Mesenchymal stem cell (in vitro differentiated cells and primary cell): ENCODE measurements around the gene APMAP.
"Not testable (repeated sequence)": the region's sequence is repeated elsewhere in the genome, so short reads cannot be mapped to it uniquely, and the experiment has no call there.

ENCODE experiments used
- DNase-seq: peaks from one replicate; pipeline ENCODE4 v3.0.0-alpha.2; 2013
- H2AFZ ChIP-seq: one replicate; pipeline ENCODE4 v1.6.1; 2013; ENCODE audit warnings: low read depth, mild to moderate bottlenecking, control low read depth, inconsistent platforms, low read length, moderate library complexity
- H2AK5ac ChIP-seq: 2 replicates; pipeline ENCODE4 v1.6.1; 2013; ENCODE audit warnings: low read length, moderate library complexity, mild to moderate bottlenecking, inconsistent platforms; ENCODE audit not compliant: severe bottlenecking
- H2BK120ac ChIP-seq: one replicate; pipeline ENCODE4 v1.6.1; 2013; ENCODE audit warnings: low read depth, mild to moderate bottlenecking, inconsistent platforms, low read length, moderate library complexity
- H2BK12ac ChIP-seq, 2 experiments: one replicate each; pipeline ENCODE4 v1.6.1; 2013; ENCODE audit warnings: inconsistent platforms in 2 of 2, low read length in 2 of 2, mild to moderate bottlenecking in 2 of 2, moderate library complexity in 2 of 2, control low read depth in 1 of 2
- H2BK15ac ChIP-seq: one replicate; pipeline ENCODE4 v1.6.1; 2013; ENCODE audit warnings: mild to moderate bottlenecking, low read depth, inconsistent platforms; ENCODE audit not compliant: poor library complexity, severe bottlenecking
- H2BK5ac ChIP-seq: 2 replicates; pipeline ENCODE4 v1.6.1; 2013; ENCODE audit warnings: low read depth, mild to moderate bottlenecking, low read length, control low read depth, inconsistent platforms; ENCODE audit not compliant: poor library complexity, severe bottlenecking
- H3K14ac ChIP-seq, 2 experiments: one replicate each; pipeline ENCODE4 v1.6.1; 2013; ENCODE audit warnings: inconsistent platforms in 2 of 2, low read length in 2 of 2, control low read depth in 1 of 2, mild to moderate bottlenecking in 1 of 2, moderate library complexity in 1 of 2
- H3K18ac ChIP-seq, 2 experiments: one replicate each; pipeline ENCODE4 v1.6.1; 2013; ENCODE audit warnings: inconsistent platforms in 2 of 2, low read length in 2 of 2, control low read depth in 1 of 2, low read depth in 1 of 2, mild to moderate bottlenecking in 1 of 2
- H3K23ac ChIP-seq, 2 experiments: one replicate each; pipeline ENCODE4 v1.6.1; 2013; ENCODE audit warnings: inconsistent platforms in 2 of 2, low read length in 2 of 2, mild to moderate bottlenecking in 2 of 2, moderate library complexity in 2 of 2, control low read depth in 1 of 2
- H3K27ac ChIP-seq: 2 replicates; pipeline ENCODE4 v1.5.1; 2013; ENCODE audit warnings: mild to moderate bottlenecking, moderate library complexity, low read length, control low read depth, inconsistent platforms; ENCODE audit not compliant: poor library complexity, severe bottlenecking
- H3K27me3 ChIP-seq, 2 experiments: 2 replicates each; pipeline versions ENCODE4 v1.6.1 to v1.7.0; 2013; ENCODE audit warnings: low read length in 2 of 2, mild to moderate bottlenecking in 2 of 2, moderate library complexity in 2 of 2, control low read depth in 1 of 2, inconsistent platforms in 1 of 2; ENCODE audit not compliant: control insufficient read depth in 1 of 2, insufficient read depth in 1 of 2
- H3K36me3 ChIP-seq, 2 experiments: 2 replicates each; pipeline versions ENCODE4 v1.6.1 to v1.7.0; 2013; ENCODE audit warnings: low read length in 2 of 2, control low read depth in 1 of 2, inconsistent platforms in 1 of 2, low read depth in 1 of 2, mild to moderate bottlenecking in 1 of 2; ENCODE audit not compliant: insufficient read depth in 2 of 2, control insufficient read depth in 1 of 2
- H3K4ac ChIP-seq, 2 experiments: one replicate each; pipeline ENCODE4 v1.6.1; 2013; ENCODE audit warnings: inconsistent platforms in 2 of 2, low read length in 2 of 2, mild to moderate bottlenecking in 2 of 2, moderate library complexity in 2 of 2, control low read depth in 1 of 2, low read depth in 1 of 2
- H3K4me1 ChIP-seq: 2 replicates; pipeline ENCODE4 v1.6.1; 2013; ENCODE audit warnings: low read depth, low read length, control low read depth; ENCODE audit not compliant: control insufficient read depth, insufficient read depth
- H3K4me2 ChIP-seq: 2 replicates; pipeline ENCODE4 v1.6.1; 2013; ENCODE audit warnings: low read length, mild to moderate bottlenecking, inconsistent platforms; ENCODE audit not compliant: poor library complexity, severe bottlenecking
- H3K4me3 ChIP-seq, 2 experiments: 2 replicates each; pipeline versions ENCODE4 v1.5.1 to v1.7.0; 2013; ENCODE audit warnings: low read length in 2 of 2, mild to moderate bottlenecking in 2 of 2, control low read depth in 1 of 2, low read depth in 1 of 2; ENCODE audit not compliant: insufficient read depth in 1 of 2
- H3K79me1 ChIP-seq: replicated peaks from 2 replicates; pipeline ENCODE4 v1.6.1; 2013; ENCODE audit warnings: mild to moderate bottlenecking, control low read depth, low read length, inconsistent platforms; ENCODE audit not compliant: poor library complexity, severe bottlenecking
- H3K9ac ChIP-seq: 2 replicates; pipeline ENCODE4 v1.7.0; 2013; ENCODE audit warnings: mild to moderate bottlenecking, low read length, moderate library complexity
- H3K9me3 ChIP-seq: 2 replicates; pipeline ENCODE4 v1.7.0; 2013; ENCODE audit warnings: mild to moderate bottlenecking, low read length; ENCODE audit not compliant: control insufficient read depth
- H4K8ac ChIP-seq: one replicate; pipeline ENCODE4 v1.6.1; 2013; ENCODE audit warnings: inconsistent platforms, mild to moderate bottlenecking, low read length, moderate library complexity
- H4K91ac ChIP-seq: one replicate; pipeline ENCODE4 v1.6.1; 2013; ENCODE audit warnings: mild to moderate bottlenecking, low read length, inconsistent platforms
- WGBS: methylation state at CpG from one replicate; pipeline ENCODE4 v1.1.7; 2013; ENCODE audit warnings: mixed read lengths; 5-methylcytosine and 5-hydroxymethylcytosine counted together

APMAP gene

GRCh38 chr20:24929867-24930723, 62.5 kb downstream of the APMAP start:
- H3K27ac ChIP-seq, H3K18ac ChIP-seq, H2AFZ ChIP-seq, H2BK12ac ChIP-seq, H3K23ac ChIP-seq, H3K4me2 ChIP-seq, H4K8ac ChIP-seq, H2BK5ac ChIP-seq, H4K91ac ChIP-seq, H3K9me3 ChIP-seq, H3K79me1 ChIP-seq, H2BK15ac ChIP-seq, H3K14ac ChIP-seq, H3K4me3 ChIP-seq, H2AK5ac ChIP-seq, H3K9ac ChIP-seq, DNase-seq, H3K36me3 ChIP-seq, H3K4me1 ChIP-seq, H2BK120ac ChIP-seq: not testable (repeated sequence)
- Histone ChIP-seq H3K4ac (peak overlapping the region in 1 of 2 experiments; percentile 46), H3K27me3 (peaks cover 0 to 14% of the 10 kb centered on the region in 2 experiments)
- WGBS = 71% methylated on average over 13 of the region's 13 CpGs

- H3K18ac ChIP-seq, H3K4ac ChIP-seq, H3K27ac ChIP-seq, H3K9ac ChIP-seq, H3K36me3 ChIP-seq, H2BK12ac ChIP-seq, H4K8ac ChIP-seq, H2BK15ac ChIP-seq, H2BK5ac ChIP-seq, H3K14ac ChIP-seq, H3K4me1 ChIP-seq, H2AK5ac ChIP-seq, H4K91ac ChIP-seq, H3K4me3 ChIP-seq, H3K4me2 ChIP-seq, H2BK120ac ChIP-seq, H3K9me3 ChIP-seq, H3K79me1 ChIP-seq, DNase-seq, H2AFZ ChIP-seq, H3K23ac ChIP-seq: not testable (repeated sequence)
- H3K27me3 ChIP-seq = peaks cover 0 to 14% of the 10 kb centered on the region in 2 experiments
- 89% methylated on average over 1 of the region's 5 CpGs for WGBS
Measured at GRCh38 chr20:24929259-24929658, 63.3 kb downstream of the APMAP start.

- H3K4me1 ChIP-seq = peaks cover 16% of the 10 kb centered on the region
- H3K9me3 ChIP-seq, H3K14ac ChIP-seq, H3K4ac ChIP-seq, H3K18ac ChIP-seq, H3K27ac ChIP-seq, DNase-seq, H2BK5ac ChIP-seq, H3K36me3 ChIP-seq, H2BK15ac ChIP-seq, H3K9ac ChIP-seq, H2BK120ac ChIP-seq, H3K79me1 ChIP-seq, H3K23ac ChIP-seq, H2AFZ ChIP-seq, H4K91ac ChIP-seq, H3K4me2 ChIP-seq, H4K8ac ChIP-seq, H3K4me3 ChIP-seq, H2AK5ac ChIP-seq, H2BK12ac ChIP-seq: not testable (repeated sequence)
- peaks cover 9 to 56% of the 10 kb centered on the region in 2 experiments for H3K27me3 ChIP-seq
- WGBS = no CpG with 5 or more reads among the region's 3 CpGs
Measured at GRCh38 chr20:24920706-24921105, 71.8 kb downstream of the APMAP start.

GRCh38 chr20:24919665-24920064, 72.9 kb downstream of the APMAP start:
- 82% methylated on average over 15 of the region's 15 CpGs for WGBS
- not testable (repeated sequence) for H4K91ac ChIP-seq, H2BK120ac ChIP-seq, H3K36me3 ChIP-seq, H3K9ac ChIP-seq, H3K14ac ChIP-seq, H3K4ac ChIP-seq, H3K18ac ChIP-seq, H2AFZ ChIP-seq, H3K9me3 ChIP-seq, H2BK12ac ChIP-seq, H3K4me3 ChIP-seq, H3K27ac ChIP-seq, H4K8ac ChIP-seq, H2BK15ac ChIP-seq, H2AK5ac ChIP-seq, H2BK5ac ChIP-seq, H3K79me1 ChIP-seq, DNase-seq, H3K4me2 ChIP-seq, H3K23ac ChIP-seq
- Histone ChIP-seq H3K27me3 (peaks cover 14 to 60% of the 10 kb centered on the region in 2 experiments), H3K4me1 (peaks cover 16% of the 10 kb centered on the region)
